22Rv1 (cell line): ENCODE data around the gene RYR2.

Experiments used
- H3K27ac ChIP-seq: fragments of 450-650 bp; 2 replicates; pipeline ENCODE4 v1.5.1; 2017
- CTCF ChIP-seq: fragments of 450-650 bp; IDR thresholded peaks from 2 replicates; pipeline ENCODE4 v1.5.1; 2017; ENCODE audit warnings: mild to moderate bottlenecking
- ZFX ChIP-seq: fragments of 450-650 bp; IDR thresholded peaks from 2 replicates; pipeline ENCODE4 v1.6.1; 2017; ENCODE audit warnings: antibody characterized with exemption, borderline replicate concordance

Gene RYR2

GRCh38 chr1:237324226-237324625 is 282.2 kb downstream of the RYR2 start:
- TF ChIP-seq ZFX (no peak), CTCF (no peak)

DNA sequence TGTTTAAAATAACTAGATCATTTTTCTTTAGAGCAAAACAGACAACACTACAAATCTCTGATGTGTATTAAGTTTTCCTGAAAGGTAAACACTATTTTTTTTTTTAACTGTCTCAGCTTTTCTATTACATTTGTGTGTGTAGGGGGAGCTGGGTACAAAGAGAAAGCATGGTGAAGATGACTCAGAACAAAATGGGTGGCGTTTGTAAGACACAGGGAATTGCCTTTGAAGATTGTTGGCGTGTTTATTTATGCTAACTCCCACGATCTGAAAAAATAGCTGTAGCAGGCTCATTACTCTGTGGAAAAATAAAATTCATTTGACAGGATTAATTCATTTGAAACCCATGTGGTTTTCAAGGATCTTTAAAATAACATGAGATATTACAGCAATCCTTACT is 285.1 kb downstream of the RYR2 start:
- TF ChIP-seq ZFX (no peak), CTCF (no peak)
- H3K27ac ChIP-seq: no peak overlapping the region

More at GRCh38 chr1:237324226-237324625, 282.2 kb downstream of the RYR2 start:
- no peak overlapping the region for H3K27ac ChIP-seq

DNA sequence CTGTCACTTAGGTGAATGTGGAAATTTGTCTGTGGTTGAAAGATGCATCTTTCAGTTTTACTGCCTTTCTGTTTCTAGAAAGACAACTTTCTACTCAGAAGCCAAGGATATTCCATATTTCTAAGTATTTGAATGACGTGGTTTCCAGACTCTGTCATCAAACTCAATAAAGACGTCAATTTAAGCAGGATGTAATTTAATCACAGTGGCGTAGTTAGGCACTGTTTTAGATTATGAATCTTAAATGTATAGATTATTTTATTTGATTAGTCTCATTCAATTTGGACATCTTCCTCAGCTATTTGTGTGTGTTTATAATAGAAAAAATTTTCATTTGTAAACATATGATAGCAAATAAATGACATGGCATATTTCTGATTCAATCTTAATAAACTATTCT is 298.9 kb downstream of the RYR2 start:
- no peak for TF ChIP-seq CTCF
- no peak for TF ChIP-seq ZFX

DNA sequence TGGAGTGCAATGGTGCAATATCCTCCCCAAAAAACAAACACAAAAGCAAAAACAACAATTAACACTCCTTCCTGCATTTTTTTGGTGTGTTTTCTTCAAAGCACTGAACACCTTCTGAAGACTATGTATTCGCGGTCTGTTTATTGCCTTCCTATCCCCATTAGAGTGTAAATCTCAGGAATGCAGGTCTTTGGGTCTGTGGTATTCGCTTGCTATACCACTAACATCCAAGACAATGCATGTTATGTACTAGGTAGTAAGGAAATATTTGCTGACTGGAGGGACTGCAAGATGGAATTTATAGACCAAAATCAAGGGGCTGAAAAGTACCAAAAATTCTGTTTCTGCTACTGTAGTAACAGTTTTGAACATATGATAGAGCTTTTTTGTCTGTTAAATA is 299.4 kb downstream of the RYR2 start:
- no peak for TF ChIP-seq ZFX
- no peak for TF ChIP-seq CTCF
- no peak overlapping the region for H3K27ac ChIP-seq

More for the DNA sequence above, 298.9 kb downstream of the RYR2 start:
- no peak overlapping the region for H3K27ac ChIP-seq

DNA sequence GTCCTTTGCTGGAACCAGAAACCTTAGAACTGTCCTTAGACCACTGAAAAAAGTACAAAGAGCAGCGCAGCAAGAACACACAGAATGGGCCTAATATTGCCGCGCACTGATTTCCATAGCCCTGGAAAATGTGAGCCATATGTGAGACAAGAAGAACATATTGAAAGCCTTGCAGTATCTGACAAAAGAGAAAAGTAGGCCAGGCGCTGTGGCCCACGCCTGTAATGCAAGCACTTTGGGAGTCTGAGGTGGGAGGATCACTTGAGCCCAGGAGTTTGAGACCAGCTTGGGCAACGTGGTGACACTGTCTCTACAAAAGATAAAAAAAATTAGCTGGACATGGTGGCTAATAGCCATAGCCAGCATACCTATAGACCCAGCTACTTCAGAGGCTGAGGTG is 300.7 kb downstream of the RYR2 start:
- no peak for TF ChIP-seq CTCF
- TF ChIP-seq ZFX: no peak
- no peak overlapping the region for H3K27ac ChIP-seq

DNA sequence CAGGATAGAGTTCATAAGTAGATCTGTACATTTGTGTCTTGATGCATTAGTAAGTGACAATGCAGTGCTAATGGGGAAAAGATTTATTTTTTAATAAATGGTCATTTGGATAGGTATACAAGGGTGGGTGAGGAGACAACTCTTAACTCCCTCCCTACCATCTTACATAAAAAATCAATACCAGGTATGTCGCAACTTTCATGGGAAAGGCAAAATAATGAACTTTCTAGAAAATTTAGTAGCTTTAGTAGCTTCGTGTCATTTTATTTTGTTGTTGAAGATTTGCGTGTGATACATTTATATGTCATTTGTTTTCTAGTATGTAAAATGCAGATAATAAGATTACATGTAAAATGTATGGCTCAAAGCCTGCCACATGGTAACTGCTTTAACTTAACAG is 310.8 kb downstream of the RYR2 start:
- H3K27ac ChIP-seq: no peak overlapping the region
- TF ChIP-seq CTCF: no peak
- TF ChIP-seq ZFX: no peak

DNA sequence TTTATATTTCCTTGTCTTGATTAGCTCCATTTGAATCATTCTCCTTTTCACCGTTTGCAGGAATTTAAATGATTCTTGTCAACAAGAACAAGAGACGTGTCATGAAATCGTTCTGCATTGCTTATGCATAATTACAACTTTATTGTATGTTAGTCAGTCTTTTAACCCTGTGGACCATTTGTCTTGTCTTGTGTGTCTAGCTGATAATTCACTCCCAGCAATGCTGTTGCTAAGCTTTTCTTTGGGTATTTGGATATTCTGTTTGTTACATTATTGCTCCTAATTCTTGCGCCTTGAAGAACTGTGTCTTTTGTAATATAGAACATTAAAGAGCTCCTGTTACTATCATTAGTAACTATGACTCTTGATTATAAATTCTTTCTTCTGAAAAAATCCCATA is 311.9 kb downstream of the RYR2 start:
- no peak overlapping the region for H3K27ac ChIP-seq
- TF ChIP-seq CTCF: no peak

- TF ChIP-seq CTCF: no peak
- no peak for TF ChIP-seq ZFX
- no peak overlapping the region for H3K27ac ChIP-seq
These were observed 313.0 kb downstream of the RYR2 start for GRCh38 chr1:237355022-237355421.
